Prostate gland (tissue), 2 donors: Measurements from ENCODE around the gene IL36B.

ENCODE experiments used
- CTCF ChIP-seq, 4 experiments: fragments of 200-600 bp in 2 of 4; fragments of 450-650 bp in 2 of 4; sonication (generic) in 2 of 4; IDR thresholded peaks; 1 replicate in 3 of 4; 2 replicates in 1 of 4; pipeline ENCODE4 v1.5.1; 2016 to 2019; ENCODE audit warnings: antibody characterized with exemption in 4 of 4, mild to moderate bottlenecking in 2 of 4, moderate library complexity in 2 of 4
- POLR2A ChIP-seq: fragments of 450-650 bp; IDR thresholded peaks from one replicate; pipeline ENCODE4 v1.6.1; 2016; ENCODE audit warnings: antibody characterized with exemption, mild to moderate bottlenecking
- POLR2AphosphoS5 ChIP-seq: sonication (generic); formaldehyde crosslinking; IDR thresholded peaks from one replicate; pipeline ENCODE4 v1.6.1; 2017; ENCODE audit warnings: antibody characterized with exemption

GRCh38 chr2:113080134-113080533 is 27.5 kb upstream of the IL36B start:
- TF ChIP-seq POLR2AphosphoS5 (no peak), CTCF (IDR thresholded peaks at IDR 0.05) (peak in 2 of 4 experiments; percentile 56 to 66), POLR2A (no peak)
